Measurements from ENCODE around the gene DGKQ. TPM values are rescaled to one million over a fixed set of nuclear protein-coding genes. Genes with fewer than 3 reads are reported as not detected.

DGKQ gene
- total and polyA plus RNA-seq, 9 of the 15 experiments (the other 6 are each of a cell fraction or from before 2014, with no cell fraction given), result 0.17 to 22.0 (median 5.6) TPM

GRCh38 chr4:954211-955020 is 19.0 kb downstream of the DGKQ start (continued):
- no peak for TF ChIP-seq CLOCK (CRISPR knock-in tag; IDR thresholded peaks at IDR 0.05; ENCODE audit: borderline replicate concordance)

- no peaks in the 10 kb centered on the region for H3K27me3 ChIP-seq (ENCODE audit: control insufficient read depth in 2 of 2, insufficient read depth in 2 of 2, low read length in 2 of 2)
- ATAC-seq (no peak), DNase-seq (ENCODE audit: extremely low read depth in 1 of 4, low spot score in 3 of 4) (no peak), FAIRE-seq (no peak)
- H3K9me3 ChIP-seq (replicated peaks; ENCODE audit: control insufficient read depth, insufficient read depth, low read depth, low read length), result no peaks in the 10 kb centered on the region
- intact Hi-C loops (cut with micrococcal nuclease) (no loop called here), in situ Hi-C loops (cut with MboI) (no loop called here)
- ChIA-PET POLR2A (interaction anchor here (0.6 kb wide), 1 partner anchor 41 kb away, joined by 3 read pairs; no protein-coding TSS in a partner anchor), CTCF (ENCODE audit: low intra/inter-chr PET ratio) (no interaction called here)
- no peaks in the 10 kb centered on the region for H3K36me3 ChIP-seq (ENCODE audit: control insufficient read depth, insufficient read depth, low read length)
- H3K79me2 ChIP-seq (ENCODE audit: control insufficient read depth, insufficient read depth, low read length), result no peaks in the 10 kb centered on the region
- 94% methylated on average over 12 of the region's 13 CpGs for WGBS (ENCODE audit: insufficient coverage, low coverage, missing lambda C conversion rate)
- H4K20me1 ChIP-seq (replicated peaks; ENCODE audit: control insufficient read depth, insufficient read depth, low read length), result no peaks in the 10 kb centered on the region
- H3K4me3 ChIP-seq, result no peak overlapping the region
- no TSS peak for BruUV-seq (replicated peaks)
- no peak overlapping the region; a peak in 1 of 4 replicates for H3K9ac ChIP-seq (ENCODE audit: insufficient read depth in 1 of 2, low read depth in 2 of 2, low read length in 2 of 2)
- H3K4me1 ChIP-seq (replicated peaks in 1 of 2; ENCODE audit: control insufficient read depth in 2 of 2, insufficient read depth in 2 of 2, low read length in 2 of 2), result peaks cover 0 to 37% of the 10 kb centered on the region in 2 experiments; a peak in 2 of 5 replicates
- H2AFZ ChIP-seq (ENCODE audit: low read depth, low read length), result no peak overlapping the region
- no peaks in the 10 kb centered on the region for H3K9me1 ChIP-seq (ENCODE audit: control insufficient read depth, insufficient read depth, low read length)
- H3K27ac ChIP-seq (ENCODE audit: extremely low read depth, low read depth, low read length), result no peak overlapping the region
- no peak overlapping the region for H3K4me2 ChIP-seq (ENCODE audit: insufficient read depth, low read length)
- TF ChIP-seq TFAP4 (CRISPR knock-in tag; IDR thresholded peaks at IDR 0.05; ENCODE audit: borderline replicate concordance), result no peak
- TF ChIP-seq VEZF1 (CRISPR knock-in tag; IDR thresholded peaks at IDR 0.05), result no peak
- no peak for TF ChIP-seq PHTF2 (CRISPR knock-in tag; IDR thresholded peaks at IDR 0.05)
- TF ChIP-seq TAL1 (IDR thresholded peaks at IDR 0.05), result no peak
- TF ChIP-seq ZNF512 (tag; IDR thresholded peaks at IDR 0.05), result no peak
- TF ChIP-seq ZNF124 (CRISPR knock-in tag; IDR thresholded peaks at IDR 0.05), result no peak
- no peak for TF ChIP-seq HNRNPK (IDR thresholded peaks at IDR 0.05; ENCODE audit: low read depth, low read length, poor library complexity, severe bottlenecking)
- no peak for TF ChIP-seq MEIS2 (IDR thresholded peaks at IDR 0.05; ENCODE audit: partially characterized antibody)
- TF ChIP-seq PTRF (tag; IDR thresholded peaks at IDR 0.05), result no peak
- TF ChIP-seq RFX7 (CRISPR knock-in tag; IDR thresholded peaks at IDR 0.05), result no peak
- no peak for TF ChIP-seq E2F1 (CRISPR knock-in tag; IDR thresholded peaks at IDR 0.05)
Observed at GRCh38 chr4:953574-953915, 19.8 kb downstream of the DGKQ start.
